Naive thymus-derived CD4-positive, alpha-beta T cell (primary cell): ENCODE results near the gene PYDC2. TPM values are rescaled to one million over a fixed set of nuclear protein-coding genes. Genes with fewer than 3 reads are reported as not detected.
"Not testable (repeated sequence)": the region's sequence is repeated elsewhere in the genome, so short reads cannot be mapped to it uniquely, and the experiment has no call there.

Source experiments
- ATAC-seq: fragments of 150-1000 bp; cut with Tn5 transposase; 2 replicates; pipeline ENCODE4 v1.10.0; 2021; ENCODE audit warnings: mild to moderate bottlenecking, moderate library complexity
- CTCF ChIA-PET: fragments of 350-600 bp; sonication (Branson Sonifier 250); formaldehyde crosslinking; loops from one replicate; lab custom pipeline; 2021; ENCODE audit warnings: antibody characterized with exemption; lab: Charles Lee
- POLR2A ChIA-PET: fragments of 350-600 bp; sonication (Branson Sonifier 250); formaldehyde crosslinking; loops from one replicate; lab custom pipeline; 2021; ENCODE audit warnings: antibody characterized with exemption, inconsistent platforms; lab: Charles Lee
- DNase-seq, 9 donors: peaks; one replicate each; pipeline versions ENCODE4 v3.0.0 to v3.0.0-alpha.2; 2020 to 2022; ENCODE audit warnings: mixed read lengths in 1 of 9
- H3K27ac ChIP-seq: one replicate; pipeline ENCODE4 v1.7.0; 2013; ENCODE audit warnings: mild to moderate bottlenecking, low read depth, low read length, moderate library complexity
- H3K27me3 ChIP-seq, 2 donors: one replicate each; pipeline ENCODE4 v1.7.0; 2013; ENCODE audit warnings: low read length in 2 of 2, mild to moderate bottlenecking in 2 of 2, moderate library complexity in 2 of 2; ENCODE audit not compliant: control insufficient read depth in 2 of 2, insufficient read depth in 2 of 2
- H3K36me3 ChIP-seq, 3 experiments: 1 replicate in 2 of 3; 2 replicates in 1 of 3; pipeline ENCODE4 v1.7.0; 2013; ENCODE audit warnings: low read length in 3 of 3, mild to moderate bottlenecking in 3 of 3, moderate library complexity in 1 of 3; ENCODE audit not compliant: insufficient read depth in 3 of 3, control insufficient read depth in 2 of 3
- H3K4me1 ChIP-seq, 2 donors: one replicate each; pipeline ENCODE4 v1.7.0; 2013; ENCODE audit warnings: low read length in 2 of 2, mild to moderate bottlenecking in 2 of 2, moderate library complexity in 1 of 2; ENCODE audit not compliant: control insufficient read depth in 2 of 2, insufficient read depth in 2 of 2
- H3K4me3 ChIP-seq: 2 replicates; pipeline ENCODE4 v1.7.0; 2013; ENCODE audit warnings: mild to moderate bottlenecking, low read length
- H3K9me3 ChIP-seq, 3 experiments: 1 replicate in 2 of 3; 2 replicates in 1 of 3; pipeline ENCODE4 v1.7.0; 2013; ENCODE audit warnings: low read length in 3 of 3; ENCODE audit not compliant: control insufficient read depth in 2 of 3
- H3K27ac Mint-ChIP-seq, 9 donors: one replicate each; pipeline ENCODE4 v1.8.0; 2020 to 2022; ENCODE audit warnings: mixed read lengths in 9 of 9, mild to moderate bottlenecking in 8 of 9, moderate library complexity in 5 of 9, inconsistent platforms in 2 of 9
- H3K27me3 Mint-ChIP-seq, 5 donors: one replicate each; pipeline ENCODE4 v1.8.0; 2021 to 2022; ENCODE audit warnings: mixed read lengths in 5 of 5, mild to moderate bottlenecking in 1 of 5
- H3K36me3 Mint-ChIP-seq, 5 donors: one replicate each; pipeline ENCODE4 v1.8.0; 2020 to 2022; ENCODE audit warnings: mixed read lengths in 5 of 5, mild to moderate bottlenecking in 3 of 5, inconsistent platforms in 1 of 5
- H3K4me1 Mint-ChIP-seq, 7 donors: one replicate each; pipeline ENCODE4 v1.8.0; 2020 to 2022; ENCODE audit warnings: mixed read lengths in 7 of 7, mild to moderate bottlenecking in 3 of 7, inconsistent platforms in 1 of 7
- H3K4me3 Mint-ChIP-seq, 10 donors: one replicate each; pipeline ENCODE4 v1.8.0; 2020 to 2022; ENCODE audit warnings: mild to moderate bottlenecking in 10 of 10, mixed read lengths in 10 of 10, moderate library complexity in 6 of 10, inconsistent platforms in 2 of 10
- H3K9me3 Mint-ChIP-seq, 11 donors: one replicate each; pipeline ENCODE4 v1.8.0; 2020 to 2022; ENCODE audit warnings: mixed read lengths in 11 of 11, mild to moderate bottlenecking in 4 of 11, inconsistent platforms in 1 of 11, moderate library complexity in 1 of 11
- intact Hi-C, 2 donors: fragments of 100-400 bp; cut with micrococcal nuclease; formaldehyde crosslinking; loops; one replicate each; pipeline ENCODE4 v1.15.1; 2023
- polyA plus RNA-seq, 2 donors: library from polyadenylated mRNA; unstranded; fragments of 300-500 nt; fragmentation: Illumina TruSeq; gene quantifications; one replicate each; pipeline ENCODE4 v1.2.3, GENCODE V29; 2021
- total RNA-seq, 6 experiments: library from RNA in 5 of 6; stranded (reverse) in 5 of 6; gene quantifications; 1 replicate in 5 of 6; 2 replicates in 1 of 6; pipeline ENCODE4 v1.2.3 and lab custom pipeline; 2021 to 2026

PYDC2 gene
- total and polyA plus RNA-seq, 7 experiments from 2014 or later, result not detected

GRCh38 chr3:191483994-191484393, 23.0 kb downstream of the PYDC2 start:
- H3K27ac Mint-ChIP-seq, H3K27me3 Mint-ChIP-seq, POLR2A ChIA-PET, H3K9me3 ChIP-seq, DNase-seq, H3K4me3 ChIP-seq, H3K36me3 Mint-ChIP-seq, CTCF ChIA-PET, H3K4me1 ChIP-seq, H3K27me3 ChIP-seq, H3K27ac ChIP-seq, H3K36me3 ChIP-seq, H3K4me3 Mint-ChIP-seq, H3K4me1 Mint-ChIP-seq, ATAC-seq, intact Hi-C loops: not testable (repeated sequence)
- peaks cover 0 to 26% (median 6%) of the 10 kb centered on the region in 11 donors for H3K9me3 Mint-ChIP-seq

- DNase-seq, result no peak
- H3K9me3 ChIP-seq, result no peaks in the 10 kb centered on the region
- Mint-ChIP-seq H3K27ac (no peak overlapping the region), H3K36me3 (peaks cover 0 to 4% (median 0%) of the 10 kb centered on the region in 5 donors), H3K9me3 (peaks cover 0 to 26% (median 6%) of the 10 kb centered on the region in 11 donors), H3K4me3 (no peak overlapping the region), H3K27me3 (no peaks in the 10 kb centered on the region), H3K4me1 (no peaks in the 10 kb centered on the region)
- no peaks in the 10 kb centered on the region for H3K27me3 ChIP-seq
- no peaks in the 10 kb centered on the region for H3K4me1 ChIP-seq
- H3K27ac ChIP-seq, result no peak overlapping the region
- H3K36me3 ChIP-seq, result no peaks in the 10 kb centered on the region
- no peak for ATAC-seq
- CTCF ChIA-PET, result no interaction called here
- POLR2A ChIA-PET, result no interaction called here
- intact Hi-C loops, result no loop called here
- H3K4me3 ChIP-seq, result no peak overlapping the region
These were observed 23.5 kb downstream of the PYDC2 start for GRCh38 chr3:191484461-191484860.

GRCh38 chr3:191492601-191493000, 31.6 kb downstream of the PYDC2 start:
- H3K36me3 Mint-ChIP-seq, result no peaks in the 10 kb centered on the region
- ChIA-PET CTCF (no interaction called here), POLR2A (no interaction called here)
- H3K27me3 ChIP-seq, result no peaks in the 10 kb centered on the region
- intact Hi-C loops, result no loop called here
- no peak for ATAC-seq
- no peaks in the 10 kb centered on the region for H3K27me3 Mint-ChIP-seq
- no peaks in the 10 kb centered on the region for H3K36me3 ChIP-seq
- no peak overlapping the region for H3K27ac Mint-ChIP-seq
- H3K9me3 ChIP-seq, result no peaks in the 10 kb centered on the region
- H3K9me3 Mint-ChIP-seq, result peaks cover 0 to 7% (median 0%) of the 10 kb centered on the region in 11 donors
- no peak overlapping the region for H3K27ac ChIP-seq
- H3K4me3 Mint-ChIP-seq, result no peak overlapping the region
- H3K4me1 ChIP-seq, result no peaks in the 10 kb centered on the region
- H3K4me1 Mint-ChIP-seq, result no peaks in the 10 kb centered on the region
- DNase-seq, result no peak
- no peak overlapping the region for H3K4me3 ChIP-seq

GRCh38 chr3:191493336-191493735, 32.4 kb downstream of the PYDC2 start:
- ChIA-PET CTCF (no interaction called here), POLR2A (no interaction called here)
- intact Hi-C loops, result no loop called here
- H3K4me1 ChIP-seq, result no peaks in the 10 kb centered on the region
- Mint-ChIP-seq H3K9me3 (peaks cover 0 to 5% (median 0%) of the 10 kb centered on the region in 11 donors), H3K27me3 (no peaks in the 10 kb centered on the region), H3K36me3 (no peaks in the 10 kb centered on the region), H3K4me1 (no peaks in the 10 kb centered on the region), H3K4me3 (no peak overlapping the region), H3K27ac (no peak overlapping the region)
- no peak for ATAC-seq
- H3K27me3 ChIP-seq, result no peaks in the 10 kb centered on the region
- H3K4me3 ChIP-seq, result no peak overlapping the region
- H3K27ac ChIP-seq, result no peak overlapping the region
- DNase-seq, result no peak
- no peaks in the 10 kb centered on the region for H3K36me3 ChIP-seq
- H3K9me3 ChIP-seq, result no peaks in the 10 kb centered on the region

- intact Hi-C loops, result no loop called here
- ChIA-PET POLR2A (no interaction called here), CTCF (no interaction called here)
- ATAC-seq (no peak), DNase-seq (no peak)
- H3K36me3 ChIP-seq, result no peaks in the 10 kb centered on the region
- no peaks in the 10 kb centered on the region for H3K36me3 Mint-ChIP-seq
- no peaks in the 10 kb centered on the region for H3K27me3 ChIP-seq
- H3K4me3 Mint-ChIP-seq, result no peak overlapping the region
- no peaks in the 10 kb centered on the region for H3K9me3 ChIP-seq
- no peaks in the 10 kb centered on the region for H3K4me1 Mint-ChIP-seq
- no peaks in the 10 kb centered on the region for H3K4me1 ChIP-seq
- H3K27me3 Mint-ChIP-seq, result no peaks in the 10 kb centered on the region
- H3K4me3 ChIP-seq, result no peak overlapping the region
- H3K27ac Mint-ChIP-seq, result no peak overlapping the region
- H3K27ac ChIP-seq, result no peak overlapping the region
- H3K9me3 Mint-ChIP-seq, result peaks cover 0 to 4% (median 0%) of the 10 kb centered on the region in 11 donors
These were observed 38.5 kb downstream of the PYDC2 start for GRCh38 chr3:191499307-191500080.

- H3K27ac Mint-ChIP-seq, result no peak overlapping the region
- no peaks in the 10 kb centered on the region for H3K4me1 ChIP-seq
- H3K36me3 ChIP-seq, result no peaks in the 10 kb centered on the region
- intact Hi-C loops, result no loop called here
- no peak overlapping the region for H3K4me3 ChIP-seq
- peaks cover 0 to 4% (median 0%) of the 10 kb centered on the region in 11 donors for H3K9me3 Mint-ChIP-seq
- ChIA-PET POLR2A (no interaction called here), CTCF (no interaction called here)
- H3K36me3 Mint-ChIP-seq, result no peaks in the 10 kb centered on the region
- no peaks in the 10 kb centered on the region for H3K27me3 ChIP-seq
- no peak for ATAC-seq
- H3K9me3 ChIP-seq, result no peaks in the 10 kb centered on the region
- H3K27ac ChIP-seq, result no peak overlapping the region
- no peaks in the 10 kb centered on the region for H3K27me3 Mint-ChIP-seq
- no peak overlapping the region for H3K4me3 Mint-ChIP-seq
- no peak for DNase-seq
- H3K4me1 Mint-ChIP-seq, result no peaks in the 10 kb centered on the region
These were observed 39.9 kb downstream of the PYDC2 start for GRCh38 chr3:191500892-191501291.

- no peaks in the 10 kb centered on the region for H3K27me3 Mint-ChIP-seq
- H3K9me3 Mint-ChIP-seq, result peaks cover 0 to 4% (median 0%) of the 10 kb centered on the region in 11 donors
- no peaks in the 10 kb centered on the region for H3K4me1 Mint-ChIP-seq
These were observed 41.6 kb downstream of the PYDC2 start for GRCh38 chr3:191502583-191502982.

More at GRCh38 chr3:191502583-191502982, 41.6 kb downstream of the PYDC2 start:
- ChIA-PET POLR2A (no interaction called here), CTCF (no interaction called here)
- no peaks in the 10 kb centered on the region for H3K9me3 ChIP-seq
- intact Hi-C loops, result no loop called here
- H3K4me1 ChIP-seq, result no peaks in the 10 kb centered on the region
- ATAC-seq (no peak), DNase-seq (no peak)
- no peak overlapping the region for H3K27ac ChIP-seq
- H3K4me3 ChIP-seq, result no peak overlapping the region
- H3K27ac Mint-ChIP-seq, result no peak overlapping the region
- H3K4me3 Mint-ChIP-seq, result no peak overlapping the region
- H3K36me3 Mint-ChIP-seq, result no peaks in the 10 kb centered on the region
- no peaks in the 10 kb centered on the region for H3K27me3 ChIP-seq
- no peaks in the 10 kb centered on the region for H3K36me3 ChIP-seq
